IPS-18c (cell line): Measurements from ENCODE around the gene PYROXD2.

Source experiments
- H3K4me3 ChIP-seq: 2 replicates; pipeline ENCODE4 v1.7.0; 2013; ENCODE audit warnings: low read depth, mild to moderate bottlenecking, low read length, moderate library complexity; ENCODE audit not compliant: insufficient read depth
- H3K9me3 ChIP-seq: one replicate; pipeline ENCODE4 v1.6.1; 2013; ENCODE audit warnings: mild to moderate bottlenecking, low read length, moderate library complexity; ENCODE audit not compliant: control insufficient read depth, insufficient read depth

The PYROXD2 gene

GRCh38 chr10:98444314-98445006 is 29.5 kb upstream of the PYROXD2 start:
- H3K4me3 ChIP-seq = no peak overlapping the region
- H3K9me3 ChIP-seq = no peaks in the 10 kb centered on the region

DNA sequence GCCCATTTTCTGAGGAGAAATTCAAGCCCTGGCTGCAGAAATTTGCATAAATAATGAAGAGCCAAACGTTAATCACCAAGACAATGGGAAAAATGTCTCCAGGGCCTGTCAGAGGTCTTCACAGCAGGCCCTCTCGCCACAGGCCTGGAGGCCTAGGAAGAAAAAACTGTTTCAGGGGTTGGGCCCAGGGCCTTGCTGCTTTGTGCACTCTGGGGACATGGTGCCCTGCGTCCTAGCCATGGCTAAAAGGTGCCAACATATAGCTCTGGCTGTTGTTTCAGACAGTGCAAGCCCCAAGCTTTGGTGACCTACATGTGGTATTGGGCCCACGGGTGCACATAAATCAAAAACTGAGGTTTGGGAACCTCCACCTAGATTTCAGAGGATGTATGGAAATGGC is 23.7 kb upstream of the PYROXD2 start:
- Histone ChIP-seq H3K4me3 (no peak overlapping the region), H3K9me3 (peaks cover 5% of the 10 kb centered on the region)

DNA sequence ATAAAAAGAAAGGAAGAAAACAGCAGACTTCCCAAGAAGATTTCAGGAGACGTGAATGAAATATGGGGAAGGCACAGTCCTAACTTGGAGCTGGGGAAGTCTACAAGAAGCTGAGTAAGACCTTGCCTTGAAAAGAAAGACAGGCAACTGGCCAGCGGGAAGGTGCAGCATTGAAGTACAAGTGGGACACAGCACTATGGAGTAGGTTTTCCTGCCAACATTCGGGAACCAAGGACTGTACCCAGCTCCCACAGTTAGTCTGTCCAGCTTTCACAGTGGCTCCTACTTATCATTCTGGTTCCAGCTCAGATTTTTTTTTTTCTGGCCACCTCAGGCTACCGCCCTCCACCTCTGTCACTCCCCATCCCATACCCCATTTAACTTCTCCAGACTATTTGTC is 21.7 kb upstream of the PYROXD2 start:
- Histone ChIP-seq H3K9me3 (peaks cover 12% of the 10 kb centered on the region), H3K4me3 (no peak overlapping the region)

DNA sequence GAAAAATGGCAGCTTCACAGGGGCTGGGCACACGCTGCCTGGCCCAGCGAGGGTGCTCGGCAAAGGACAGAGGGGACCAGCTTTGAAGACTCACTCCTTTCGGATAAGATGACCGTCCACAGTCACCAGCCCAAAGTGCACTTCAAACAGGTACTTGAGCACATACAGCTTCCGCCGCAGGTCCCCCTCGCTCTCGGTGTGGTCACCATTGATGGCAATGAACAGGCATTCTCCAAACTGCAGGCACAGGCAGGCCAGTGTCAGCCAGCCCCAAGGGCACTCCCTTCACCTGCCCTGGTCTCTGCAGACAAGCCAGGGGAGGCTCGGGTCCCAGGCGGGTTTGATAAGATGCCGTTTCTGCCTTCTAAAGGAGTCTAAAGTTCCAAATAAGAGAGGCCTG is 20.2 kb upstream of the PYROXD2 start:
- peaks cover 12% of the 10 kb centered on the region for H3K9me3 ChIP-seq
- H3K4me3 ChIP-seq = no peak overlapping the region

- H3K4me3 ChIP-seq = no peak overlapping the region
- peaks cover 12% of the 10 kb centered on the region for H3K9me3 ChIP-seq
These were observed 19.1 kb upstream of the PYROXD2 start for GRCh38 chr10:98433881-98434732.

- H3K9me3 ChIP-seq = peaks cover 12% of the 10 kb centered on the region
- no peak overlapping the region for H3K4me3 ChIP-seq
These were observed 18.4 kb upstream of the PYROXD2 start for GRCh38 chr10:98433371-98433770.

DNA sequence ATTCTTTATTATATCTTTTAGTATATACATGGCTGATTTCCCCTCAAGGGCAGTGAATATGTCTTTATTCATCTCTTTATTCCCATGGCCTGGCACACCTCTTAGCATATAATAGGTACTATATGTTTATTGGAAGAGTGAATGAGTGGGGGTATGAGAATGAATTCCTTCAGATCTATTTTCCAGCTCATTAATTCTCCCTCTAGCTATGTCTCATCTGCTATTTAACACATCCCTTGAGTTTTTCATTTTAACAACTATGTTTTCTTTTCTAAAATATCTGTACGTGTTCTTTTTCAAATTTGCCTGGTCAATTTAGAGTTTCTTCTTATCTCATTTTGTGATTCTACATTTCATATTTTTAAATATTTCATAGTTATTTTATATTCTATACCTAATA is 17.3 kb upstream of the PYROXD2 start:
- Histone ChIP-seq H3K4me3 (no peak overlapping the region), H3K9me3 (peaks cover 12% of the 10 kb centered on the region)

DNA sequence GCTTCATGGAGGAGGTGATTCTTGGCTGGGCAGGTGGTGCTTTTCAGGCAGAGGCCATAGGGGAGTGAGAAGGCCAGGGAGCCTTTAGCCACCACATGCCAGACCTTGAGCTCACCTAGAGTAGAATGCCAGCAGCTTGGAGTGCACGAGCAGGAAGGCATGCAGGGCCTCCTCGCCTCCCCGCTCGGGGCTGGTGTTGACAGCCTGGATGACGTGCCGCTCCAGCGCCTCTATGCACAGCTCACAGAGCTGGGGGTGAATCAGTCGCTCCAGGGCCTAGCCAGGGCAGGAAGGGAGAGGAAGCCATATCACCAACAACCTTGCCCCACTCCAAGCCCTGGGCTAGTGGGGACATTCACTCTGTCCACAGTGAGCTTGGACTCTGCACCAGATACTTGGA is 16.0 kb upstream of the PYROXD2 start:
- H3K9me3 ChIP-seq = peaks cover 9% of the 10 kb centered on the region
- no peak overlapping the region for H3K4me3 ChIP-seq

DNA sequence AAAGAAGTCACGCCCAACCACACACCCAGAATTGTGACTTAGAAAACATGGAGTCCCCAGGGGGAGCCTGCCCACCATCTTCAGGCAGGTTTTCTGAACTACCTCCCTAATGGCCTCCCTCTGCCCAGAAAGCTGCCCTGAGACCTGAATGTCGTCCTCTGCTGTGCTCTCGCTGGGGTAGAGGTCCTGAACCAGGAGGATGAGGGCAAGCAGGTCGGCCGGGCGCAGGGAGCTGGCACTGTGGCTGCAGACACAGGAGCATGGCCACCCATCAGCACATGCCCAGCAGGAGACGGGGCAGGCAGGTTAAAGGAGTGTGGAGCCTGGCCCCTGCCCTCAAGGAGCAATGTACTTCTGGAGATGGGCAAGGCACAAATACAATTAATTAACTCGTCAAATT is 15.4 kb upstream of the PYROXD2 start:
- H3K9me3 ChIP-seq = peaks cover 9% of the 10 kb centered on the region
- H3K4me3 ChIP-seq = no peak overlapping the region

- Histone ChIP-seq H3K4me3 (no peak overlapping the region), H3K9me3 (peaks cover 9% of the 10 kb centered on the region)
These were observed 14.5 kb upstream of the PYROXD2 start for GRCh38 chr10:98429320-98430072.

GRCh38 chr10:98427011-98427515 is 12.1 kb upstream of the PYROXD2 start:
- H3K9me3 ChIP-seq = peaks cover 3% of the 10 kb centered on the region

DNA sequence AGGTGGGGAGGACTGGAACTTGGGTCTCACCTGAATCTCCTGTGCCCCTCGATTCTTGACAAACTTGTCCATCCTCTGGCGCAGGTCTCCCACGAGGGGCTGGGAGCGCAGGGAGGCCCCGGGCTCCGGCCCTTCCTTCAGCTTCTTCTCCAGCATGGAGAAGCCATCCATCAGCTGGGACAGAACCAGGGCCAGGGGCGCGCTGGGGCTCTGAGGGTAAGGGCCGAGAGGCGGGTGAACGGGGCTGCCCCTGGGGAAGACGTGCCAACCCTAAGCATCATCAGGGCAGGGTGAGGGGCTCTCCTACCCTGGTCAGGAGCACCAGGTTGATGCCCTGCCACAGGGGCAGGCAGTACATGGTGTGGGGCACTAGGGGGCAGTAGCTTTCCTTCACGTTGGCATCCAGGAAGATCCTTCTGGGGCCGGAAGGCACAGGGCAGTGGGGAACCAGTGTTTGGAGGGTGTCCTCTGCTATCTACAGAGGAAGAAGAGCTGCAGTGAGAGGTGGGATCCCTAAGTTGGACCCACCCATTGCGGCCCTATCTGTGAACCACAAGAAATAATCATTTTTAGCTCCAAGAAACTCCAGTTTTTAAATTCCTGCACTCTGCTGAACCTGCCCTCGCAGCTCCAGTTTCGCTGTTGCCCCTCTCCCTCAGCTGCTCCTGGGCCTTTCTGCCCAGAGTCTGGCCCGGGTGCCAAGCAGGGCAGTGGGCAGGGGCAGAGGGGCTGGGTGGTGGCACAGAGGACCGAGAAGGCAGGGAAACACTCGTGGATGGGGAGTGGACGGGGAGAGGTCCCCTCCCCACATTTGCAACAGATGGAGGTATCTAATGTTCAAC is 10.8 kb upstream of the PYROXD2 start:
- H3K9me3 ChIP-seq = no peaks in the 10 kb centered on the region
- no peak overlapping the region for H3K4me3 ChIP-seq

More at GRCh38 chr10:98427011-98427515, 12.1 kb upstream of the PYROXD2 start:
- H3K4me3 ChIP-seq = no peak overlapping the region

DNA sequence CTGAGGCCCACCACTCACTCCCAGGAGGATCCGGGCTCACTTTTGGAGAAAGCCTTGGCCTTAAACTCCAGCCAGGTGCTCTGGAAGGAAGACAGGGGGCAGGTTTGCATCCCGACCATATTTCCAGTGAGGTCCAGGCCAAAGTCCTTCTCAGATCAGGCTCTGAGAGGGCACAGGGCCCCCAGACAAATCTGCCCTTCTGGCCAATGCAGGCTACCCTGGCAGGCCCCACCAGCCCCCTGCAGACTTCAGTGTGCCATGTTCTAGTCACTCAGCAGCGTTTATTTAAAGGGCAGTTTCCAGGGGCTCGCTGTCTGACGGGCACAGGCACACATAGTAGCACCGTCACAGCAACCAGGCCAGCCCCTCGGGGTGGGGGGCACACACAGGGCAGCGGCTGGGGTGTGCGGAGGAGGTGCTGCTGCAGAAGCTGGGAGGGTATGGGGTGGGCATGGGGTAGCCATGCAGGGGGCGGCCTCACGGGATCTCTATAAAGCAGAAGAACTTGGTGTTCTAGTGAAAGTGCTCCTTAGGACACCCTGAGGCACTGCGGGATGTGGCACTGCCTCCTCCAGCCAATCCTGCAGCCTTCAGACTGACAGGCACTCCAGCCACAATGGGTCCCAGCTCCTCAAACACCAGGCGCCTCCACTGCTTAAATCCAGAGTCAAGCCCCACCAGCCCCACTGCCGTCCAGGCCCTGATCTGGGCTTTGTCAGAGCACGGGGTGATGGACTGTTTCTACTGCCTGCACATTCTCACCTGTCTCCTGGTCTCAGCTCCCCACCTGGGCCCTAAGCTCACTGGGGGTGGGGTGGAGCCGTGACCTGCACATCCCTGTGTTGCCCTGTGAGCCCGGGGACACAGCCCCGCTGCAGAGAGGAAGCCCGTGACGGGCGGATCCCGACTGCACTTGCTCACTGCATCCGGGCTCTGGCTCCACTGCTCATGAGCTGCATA is 9.6 kb upstream of the PYROXD2 start:
- Histone ChIP-seq H3K9me3 (no peaks in the 10 kb centered on the region), H3K4me3 (no peak overlapping the region)

- Histone ChIP-seq H3K4me3 (no peak overlapping the region), H3K9me3 (no peaks in the 10 kb centered on the region)
These were observed 8.7 kb upstream of the PYROXD2 start for GRCh38 chr10:98423691-98424120.

DNA sequence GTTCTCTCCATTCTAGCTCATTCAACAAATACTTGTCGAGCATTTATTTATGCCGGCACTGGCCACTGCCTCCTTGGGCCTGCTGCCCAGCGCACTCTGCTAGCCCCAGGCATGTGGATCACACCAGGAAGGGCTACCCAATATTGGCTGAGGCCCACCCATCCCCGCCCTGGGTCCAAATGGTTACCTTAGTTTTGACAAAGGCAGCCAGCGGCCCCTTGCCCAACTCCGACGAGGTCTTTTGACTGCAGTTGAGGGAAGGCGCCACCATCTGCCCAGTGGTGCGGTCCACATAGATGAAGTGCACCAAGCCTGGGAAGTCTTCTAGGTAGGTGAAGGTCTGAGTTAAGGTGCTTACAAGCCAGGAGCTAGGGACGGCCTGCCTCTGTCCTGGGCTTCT is 7.2 kb upstream of the PYROXD2 start:
- Histone ChIP-seq H3K4me3 (no peak overlapping the region), H3K9me3 (no peaks in the 10 kb centered on the region)

DNA sequence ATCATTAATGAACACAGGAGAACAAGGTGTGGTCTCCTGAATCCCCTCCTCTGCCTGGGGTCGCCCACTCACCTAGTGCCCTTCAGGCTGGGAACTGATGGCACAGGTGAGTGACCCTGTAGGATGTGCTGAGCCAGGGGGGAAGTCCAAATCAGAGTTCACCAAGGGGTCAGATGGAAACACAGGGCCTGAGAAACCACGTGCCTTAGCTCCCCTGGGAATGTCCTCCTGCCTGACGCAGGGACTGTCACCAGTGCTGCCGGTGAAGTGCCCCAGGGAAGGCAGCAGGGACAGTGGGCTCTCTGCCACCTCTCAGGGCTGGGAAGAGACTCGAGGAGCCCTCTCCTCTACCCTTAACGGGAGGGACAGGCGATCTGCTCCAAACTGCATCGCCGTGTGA is 5.8 kb upstream of the PYROXD2 start:
- H3K4me3 ChIP-seq = no peak overlapping the region
- H3K9me3 ChIP-seq = no peaks in the 10 kb centered on the region
